ENCODE measurements around the gene PRKCSH.

DNA sequence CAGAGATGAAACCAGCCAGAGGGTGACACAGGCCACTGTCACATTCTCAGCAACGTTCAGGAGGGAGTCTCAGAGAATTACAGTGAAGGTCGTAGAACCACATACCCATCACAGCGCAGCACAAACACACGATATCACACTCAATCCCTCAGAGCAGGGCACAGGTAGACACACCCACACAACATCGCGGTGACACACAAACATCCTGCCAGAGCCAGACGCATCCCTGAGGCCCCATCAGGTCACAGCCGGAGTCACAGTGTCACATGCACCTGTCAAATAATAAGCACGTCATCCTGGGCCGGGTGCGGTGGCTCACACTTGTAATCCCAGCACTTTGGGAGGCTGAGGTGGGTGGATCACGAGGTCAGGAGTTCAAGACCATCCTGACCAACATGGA, 28.0 kb downstream of the PRKCSH start:
- TF ChIP-seq SP1 (IDR thresholded peaks at IDR 0.05): no peak
- TF ChIP-seq ELF4 (IDR thresholded peaks at IDR 0.05): no peak
- no peak for TF ChIP-seq TARDBP (IDR thresholded peaks at IDR 0.05)
- no peak for TF ChIP-seq FOXM1 (IDR thresholded peaks at IDR 0.05; ENCODE audit: borderline replicate concordance)
- TF ChIP-seq FOXA1 (IDR thresholded peaks at IDR 0.05): no peak
- TF ChIP-seq ARNT (IDR thresholded peaks at IDR 0.05): no peak
- TF ChIP-seq NFRKB (IDR thresholded peaks at IDR 0.05): no peak
- no peak for TF ChIP-seq ZNF384 (IDR thresholded peaks at IDR 0.05)
- no peak for TF ChIP-seq SUZ12 (IDR thresholded peaks at IDR 0.05)
- TF ChIP-seq, protein P1, sequence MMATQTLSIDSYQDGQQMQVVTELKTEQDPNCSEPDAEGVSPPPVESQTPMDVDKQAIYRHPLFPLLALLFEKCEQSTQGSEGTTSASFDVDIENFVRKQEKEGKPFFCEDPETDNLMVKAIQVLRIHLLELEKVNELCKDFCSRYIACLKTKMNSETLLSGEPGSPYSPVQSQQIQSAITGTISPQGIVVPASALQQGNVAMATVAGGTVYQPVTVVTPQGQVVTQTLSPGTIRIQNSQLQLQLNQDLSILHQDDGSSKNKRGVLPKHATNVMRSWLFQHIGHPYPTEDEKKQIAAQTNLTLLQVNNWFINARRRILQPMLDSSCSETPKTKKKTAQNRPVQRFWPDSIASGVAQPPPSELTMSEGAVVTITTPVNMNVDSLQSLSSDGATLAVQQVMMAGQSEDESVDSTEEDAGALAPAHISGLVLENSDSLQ (IDR thresholded peaks at IDR 0.05): no peak
- no peak for TF ChIP-seq L3MBTL2 (conservative IDR thresholded peaks at IDR 0.05)

Data from HEK293T (cell line).